Epidermal melanocyte (primary cell): ENCODE measurements around the gene ZKSCAN3.
A peak's percentile ranks its signal among the peaks of the same experiment; 100 is the strongest.
"Not testable (repeated sequence)": the region's sequence is repeated elsewhere in the genome, so short reads cannot be mapped to it uniquely, and the experiment has no call there.

Experiments
- DNase-seq: peaks from one replicate; pipeline ENCODE4 v3.0.0; 2011; ENCODE audit warnings: low spot score; ENCODE audit not compliant: insufficient read length

The ZKSCAN3 gene

GRCh38 chr6:28340310-28341095, 9.2 kb upstream of the ZKSCAN3 start:
- DNase-seq: no peak

GRCh38 chr6:28343898-28344677, 5.7 kb upstream of the ZKSCAN3 start:
- no peak for DNase-seq

DNA sequence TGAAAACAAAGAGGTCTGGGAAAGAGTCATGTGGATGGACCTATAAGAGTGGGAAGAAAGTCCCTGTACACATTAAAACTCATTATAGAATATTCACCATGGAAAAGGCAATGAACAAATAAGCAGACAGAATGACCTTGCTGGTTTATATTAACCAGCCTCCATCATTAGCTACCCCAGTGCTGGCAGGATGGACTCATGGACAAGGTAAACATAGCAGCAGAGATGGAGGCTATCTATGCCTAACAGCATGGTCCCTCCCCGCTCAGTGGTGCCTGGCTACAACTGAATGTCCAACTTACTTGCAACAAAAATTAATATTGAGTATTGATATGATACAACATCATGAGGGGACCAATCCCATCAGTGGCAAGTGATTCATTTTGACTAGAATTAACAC, 4.5 kb upstream of the ZKSCAN3 start:
- DNase-seq: no peak

- no peak for DNase-seq
Measured at GRCh38 chr6:28347119-28347518, 2.6 kb upstream of the ZKSCAN3 start.

GRCh38 chr6:28349344-28349891, 329 bp upstream of the ZKSCAN3 start:
- no peak for DNase-seq

GRCh38 chr6:28351087-28351486, 1.3 kb downstream of the ZKSCAN3 start:
- no peak for DNase-seq

GRCh38 chr6:28351493-28351925, 1.8 kb downstream of the ZKSCAN3 start:
- no peak for DNase-seq

- DNase-seq: no peak
Measured at GRCh38 chr6:28353356-28353755, 3.6 kb downstream of the ZKSCAN3 start.

DNA sequence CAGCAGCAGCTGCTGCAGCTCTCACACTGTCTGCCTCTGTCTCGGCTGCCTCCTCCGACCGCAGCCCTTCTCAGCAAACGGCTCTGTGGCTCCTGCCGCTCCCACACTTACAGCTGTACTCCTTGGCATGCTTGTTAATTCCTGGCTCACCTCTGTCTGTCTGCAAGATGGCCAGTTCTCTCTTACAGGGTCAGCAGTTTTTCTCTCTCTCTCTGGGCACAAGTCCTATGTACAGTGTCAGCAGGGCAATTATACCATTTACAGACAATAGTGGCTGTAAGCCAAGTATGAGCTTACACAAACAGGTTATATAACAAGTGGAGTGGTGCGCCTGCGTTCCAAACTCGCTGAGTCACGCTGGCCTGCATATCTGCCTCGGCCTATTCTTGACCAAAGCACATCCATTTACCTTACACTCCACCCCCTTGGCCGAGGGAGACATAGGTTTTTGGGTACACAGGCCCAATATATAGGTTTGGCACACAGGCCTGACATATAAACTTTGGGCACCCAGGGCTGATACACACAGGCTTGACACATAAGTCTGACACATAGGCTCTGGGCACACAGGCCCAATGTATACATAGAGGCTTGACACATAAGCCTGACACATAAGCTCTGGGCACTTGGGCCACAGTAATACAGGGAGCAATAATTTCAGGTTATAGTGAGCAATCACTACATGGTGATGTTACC, 4.4 kb downstream of the ZKSCAN3 start:
- DNase-seq: no peak

DNA sequence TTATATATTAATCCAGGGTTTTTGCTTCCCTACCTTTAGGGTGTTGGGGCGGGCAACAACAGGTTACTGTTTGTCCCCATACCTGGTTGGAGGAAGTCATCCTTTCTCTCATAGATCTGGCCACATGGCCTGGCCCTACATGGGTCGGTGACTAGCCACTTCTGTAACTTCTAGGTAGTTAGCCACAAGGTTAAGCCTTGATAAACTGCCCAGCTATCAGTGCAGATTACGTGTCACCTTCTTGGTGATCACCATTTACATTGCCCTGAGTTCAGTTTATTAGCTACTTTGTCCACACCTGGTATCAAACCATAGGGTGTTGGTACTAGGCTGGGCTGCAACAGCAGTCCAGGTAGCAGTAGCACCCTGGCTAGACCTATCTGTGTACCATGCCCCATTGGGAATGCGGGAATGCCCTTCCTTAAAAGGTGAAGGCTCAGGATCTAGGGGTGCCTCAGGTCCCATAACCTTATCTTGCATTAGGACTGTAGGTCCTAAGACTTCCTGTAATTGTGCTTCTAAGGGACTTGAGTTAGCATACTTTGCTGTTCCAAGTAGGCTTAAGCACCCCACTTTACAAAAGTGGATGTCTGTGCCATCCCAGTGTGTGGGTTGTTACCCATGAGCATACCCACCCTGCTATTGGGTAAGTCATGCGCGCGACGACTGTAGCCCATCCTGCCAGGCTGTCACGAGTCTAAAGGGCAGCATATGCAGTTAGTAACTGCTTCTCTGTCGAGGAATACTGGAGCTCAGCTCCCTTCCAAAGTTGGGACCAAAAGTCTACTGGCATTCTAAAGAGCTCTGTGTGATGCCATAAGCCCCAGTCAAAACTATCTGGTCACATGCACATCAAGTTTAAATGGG, 5.2 kb downstream of the ZKSCAN3 start:
- no peak for DNase-seq

- peak; percentile 57 for DNase-seq
Measured at GRCh38 chr6:28355743-28356665, 6.3 kb downstream of the ZKSCAN3 start.

DNA sequence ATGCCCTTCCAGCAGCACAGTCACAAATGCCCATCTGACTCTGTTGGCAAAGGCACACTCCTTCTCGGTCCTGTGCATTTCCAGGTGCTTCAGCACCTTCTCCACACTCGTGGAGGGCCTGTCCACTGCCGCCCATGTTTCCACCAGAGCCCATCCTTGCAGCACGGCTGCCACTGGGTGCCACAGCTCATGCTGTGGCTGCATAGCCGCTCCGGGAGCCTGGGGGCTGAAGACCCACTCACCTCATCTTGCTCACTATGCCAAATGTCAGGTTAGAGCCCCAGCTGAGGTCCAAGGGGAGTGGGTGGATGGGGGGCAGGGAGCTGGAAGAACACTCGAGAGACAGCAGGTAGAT, 6.9 kb downstream of the ZKSCAN3 start:
- no peak for DNase-seq

GRCh38 chr6:28357036-28357435, 7.3 kb downstream of the ZKSCAN3 start:
- DNase-seq: no peak

GRCh38 chr6:28359562-28359961, 9.8 kb downstream of the ZKSCAN3 start:
- not testable (repeated sequence) for DNase-seq

GRCh38 chr6:28360961-28361360, 11.2 kb downstream of the ZKSCAN3 start:
- no peak for DNase-seq

- DNase-seq: not testable (repeated sequence)
Measured at GRCh38 chr6:28365590-28365989, 15.8 kb downstream of the ZKSCAN3 start.

GRCh38 chr6:28368522-28368921, 18.8 kb downstream of the ZKSCAN3 start:
- DNase-seq: no peak

- no peak for DNase-seq
Measured at GRCh38 chr6:28369463-28369862, 19.7 kb downstream of the ZKSCAN3 start.

DNA sequence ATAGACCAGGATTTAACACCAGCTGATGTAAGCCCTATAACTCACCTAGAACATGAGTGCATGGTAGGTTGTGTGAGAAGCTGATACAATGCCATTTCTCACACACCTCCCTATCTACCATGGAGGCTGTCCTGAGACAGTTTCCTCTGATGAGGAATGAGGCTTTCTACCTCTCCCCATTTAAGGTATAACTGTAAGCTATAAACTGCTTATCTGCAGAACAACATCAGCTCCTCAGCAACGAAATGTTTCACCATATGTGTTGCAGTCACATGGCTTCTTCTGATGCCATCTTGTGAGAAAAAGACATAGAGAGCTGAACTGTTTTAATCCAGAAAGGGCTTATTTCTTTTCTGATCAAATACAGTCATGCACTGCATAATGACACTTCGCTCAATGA, 20.7 kb downstream of the ZKSCAN3 start:
- DNase-seq: no peak

DNA sequence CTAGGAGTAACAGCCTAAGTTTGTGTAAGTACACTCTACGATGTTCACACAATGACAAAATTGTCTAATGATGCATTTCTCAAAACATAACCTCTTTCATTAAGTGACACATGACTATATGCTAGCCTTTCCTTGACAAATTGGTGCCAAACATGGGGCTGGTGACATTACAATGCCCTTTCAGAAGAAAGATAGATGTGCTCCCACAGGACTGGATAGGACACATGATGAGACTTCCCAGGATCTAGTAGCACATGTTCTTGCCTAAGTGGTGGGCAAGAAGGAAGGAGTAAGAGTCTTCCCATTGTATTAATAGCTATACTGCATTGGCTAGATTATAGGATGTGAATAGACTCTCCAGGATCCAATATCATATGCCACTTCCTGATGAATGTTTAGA, 21.5 kb downstream of the ZKSCAN3 start:
- no peak for DNase-seq
